GM23338 (cell line): ENCODE measurements around the gene ETF1. TPM values are rescaled to one million over a fixed set of nuclear protein-coding genes. Genes with fewer than 3 reads are reported as not detected.

Experiments
- CREB1 ChIP-seq: fragments of 250-450 bp; sonication (Bioruptor Pico); IDR thresholded peaks from 2 replicates; pipeline ENCODE4 v1.5.0; 2020; ENCODE audit warnings: low read depth, mild to moderate bottlenecking, moderate library complexity
- EZH2 ChIP-seq: fragments of 200-600 bp; sonication (generic); IDR thresholded peaks from one replicate; pipeline ENCODE4 v1.8.0; 2017; ENCODE audit warnings: antibody characterized with exemption, mild to moderate bottlenecking, low read depth; ENCODE audit not compliant: unreplicated experiment
- NANOG ChIP-seq: IDR thresholded peaks from 2 replicates; pipeline ENCODE4 v1.6.1; 2016; ENCODE audit warnings: antibody characterized with exemption, borderline replicate concordance
- POLR2AphosphoS5 ChIP-seq: IDR thresholded peaks from 2 replicates; pipeline ENCODE4 v1.6.1; 2016; ENCODE audit warnings: antibody characterized with exemption, low read depth
- polyA plus RNA-seq: library from polyadenylated mRNA; unstranded; fragments of >200 nt; fragmentation: Nextera tagmentation; extraction: Ambion mirVana; gene quantifications from 2 replicates; pipeline ENCODE4 v1.2.1, GENCODE V29; 2016
- total RNA-seq: library from RNA; depleted of rRNA; stranded (reverse); fragments of >200 nt; shearing (Covaris generic); gene quantifications from 2 replicates; pipeline ENCODE4 v1.2.3, GENCODE V29; 2014
- TF ChIP-seq, protein P1 (sequence below): fragments of 250-450 bp; sonication (Bioruptor Pico); IDR thresholded peaks from 2 replicates; pipeline ENCODE4 v1.5.0; 2020; ENCODE audit warnings: mild to moderate bottlenecking, moderate library complexity
- TF ChIP-seq, protein P2 (sequence below): IDR thresholded peaks from one replicate; pipeline ENCODE4 v1.6.1; 2018; ENCODE audit warnings: antibody characterized with exemption; ENCODE audit not compliant: unreplicated experiment

Gene ETF1
- total and polyA plus RNA-seq, 2 experiments from 2014 or later, result 68.9 to 136 TPM

DNA sequence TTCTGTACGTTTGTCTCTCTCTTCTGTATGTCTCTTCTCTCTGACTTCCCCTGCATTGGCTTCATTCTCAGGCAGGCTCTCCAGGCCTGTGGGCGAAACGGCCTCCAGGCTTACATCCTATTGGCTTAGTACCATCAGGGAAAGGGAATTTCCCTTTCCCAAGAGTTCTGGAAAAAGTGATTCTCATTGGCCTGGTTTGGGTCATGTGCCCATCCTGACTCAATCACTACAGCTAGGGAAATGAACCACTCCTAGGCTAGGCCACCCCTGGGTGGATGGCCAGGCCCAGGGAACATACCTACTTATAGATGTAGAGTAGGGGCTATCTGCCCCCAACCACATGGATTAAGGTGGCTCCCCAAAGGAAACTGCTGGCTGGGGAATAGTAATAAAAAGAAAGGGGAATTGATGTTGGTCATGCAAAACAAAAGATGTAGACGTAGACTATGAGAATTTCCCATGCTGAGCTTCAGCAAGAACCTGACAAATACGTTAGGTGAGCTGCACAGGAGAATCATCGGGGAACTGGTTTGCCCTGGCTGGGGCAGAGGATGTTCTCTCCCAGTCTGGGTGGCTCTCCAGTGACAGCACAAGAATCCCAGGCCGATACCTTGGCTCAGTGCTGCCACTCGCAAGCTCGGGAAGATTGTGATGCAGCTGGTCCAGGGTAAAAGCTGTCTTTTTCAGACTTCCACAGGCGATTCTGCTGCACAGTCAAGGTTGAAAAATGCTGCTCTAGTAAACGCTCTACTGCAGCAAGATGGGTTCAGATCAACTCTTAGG is 81.5 kb downstream of the ETF1 start (continued):
- TF ChIP-seq, protein P1, sequence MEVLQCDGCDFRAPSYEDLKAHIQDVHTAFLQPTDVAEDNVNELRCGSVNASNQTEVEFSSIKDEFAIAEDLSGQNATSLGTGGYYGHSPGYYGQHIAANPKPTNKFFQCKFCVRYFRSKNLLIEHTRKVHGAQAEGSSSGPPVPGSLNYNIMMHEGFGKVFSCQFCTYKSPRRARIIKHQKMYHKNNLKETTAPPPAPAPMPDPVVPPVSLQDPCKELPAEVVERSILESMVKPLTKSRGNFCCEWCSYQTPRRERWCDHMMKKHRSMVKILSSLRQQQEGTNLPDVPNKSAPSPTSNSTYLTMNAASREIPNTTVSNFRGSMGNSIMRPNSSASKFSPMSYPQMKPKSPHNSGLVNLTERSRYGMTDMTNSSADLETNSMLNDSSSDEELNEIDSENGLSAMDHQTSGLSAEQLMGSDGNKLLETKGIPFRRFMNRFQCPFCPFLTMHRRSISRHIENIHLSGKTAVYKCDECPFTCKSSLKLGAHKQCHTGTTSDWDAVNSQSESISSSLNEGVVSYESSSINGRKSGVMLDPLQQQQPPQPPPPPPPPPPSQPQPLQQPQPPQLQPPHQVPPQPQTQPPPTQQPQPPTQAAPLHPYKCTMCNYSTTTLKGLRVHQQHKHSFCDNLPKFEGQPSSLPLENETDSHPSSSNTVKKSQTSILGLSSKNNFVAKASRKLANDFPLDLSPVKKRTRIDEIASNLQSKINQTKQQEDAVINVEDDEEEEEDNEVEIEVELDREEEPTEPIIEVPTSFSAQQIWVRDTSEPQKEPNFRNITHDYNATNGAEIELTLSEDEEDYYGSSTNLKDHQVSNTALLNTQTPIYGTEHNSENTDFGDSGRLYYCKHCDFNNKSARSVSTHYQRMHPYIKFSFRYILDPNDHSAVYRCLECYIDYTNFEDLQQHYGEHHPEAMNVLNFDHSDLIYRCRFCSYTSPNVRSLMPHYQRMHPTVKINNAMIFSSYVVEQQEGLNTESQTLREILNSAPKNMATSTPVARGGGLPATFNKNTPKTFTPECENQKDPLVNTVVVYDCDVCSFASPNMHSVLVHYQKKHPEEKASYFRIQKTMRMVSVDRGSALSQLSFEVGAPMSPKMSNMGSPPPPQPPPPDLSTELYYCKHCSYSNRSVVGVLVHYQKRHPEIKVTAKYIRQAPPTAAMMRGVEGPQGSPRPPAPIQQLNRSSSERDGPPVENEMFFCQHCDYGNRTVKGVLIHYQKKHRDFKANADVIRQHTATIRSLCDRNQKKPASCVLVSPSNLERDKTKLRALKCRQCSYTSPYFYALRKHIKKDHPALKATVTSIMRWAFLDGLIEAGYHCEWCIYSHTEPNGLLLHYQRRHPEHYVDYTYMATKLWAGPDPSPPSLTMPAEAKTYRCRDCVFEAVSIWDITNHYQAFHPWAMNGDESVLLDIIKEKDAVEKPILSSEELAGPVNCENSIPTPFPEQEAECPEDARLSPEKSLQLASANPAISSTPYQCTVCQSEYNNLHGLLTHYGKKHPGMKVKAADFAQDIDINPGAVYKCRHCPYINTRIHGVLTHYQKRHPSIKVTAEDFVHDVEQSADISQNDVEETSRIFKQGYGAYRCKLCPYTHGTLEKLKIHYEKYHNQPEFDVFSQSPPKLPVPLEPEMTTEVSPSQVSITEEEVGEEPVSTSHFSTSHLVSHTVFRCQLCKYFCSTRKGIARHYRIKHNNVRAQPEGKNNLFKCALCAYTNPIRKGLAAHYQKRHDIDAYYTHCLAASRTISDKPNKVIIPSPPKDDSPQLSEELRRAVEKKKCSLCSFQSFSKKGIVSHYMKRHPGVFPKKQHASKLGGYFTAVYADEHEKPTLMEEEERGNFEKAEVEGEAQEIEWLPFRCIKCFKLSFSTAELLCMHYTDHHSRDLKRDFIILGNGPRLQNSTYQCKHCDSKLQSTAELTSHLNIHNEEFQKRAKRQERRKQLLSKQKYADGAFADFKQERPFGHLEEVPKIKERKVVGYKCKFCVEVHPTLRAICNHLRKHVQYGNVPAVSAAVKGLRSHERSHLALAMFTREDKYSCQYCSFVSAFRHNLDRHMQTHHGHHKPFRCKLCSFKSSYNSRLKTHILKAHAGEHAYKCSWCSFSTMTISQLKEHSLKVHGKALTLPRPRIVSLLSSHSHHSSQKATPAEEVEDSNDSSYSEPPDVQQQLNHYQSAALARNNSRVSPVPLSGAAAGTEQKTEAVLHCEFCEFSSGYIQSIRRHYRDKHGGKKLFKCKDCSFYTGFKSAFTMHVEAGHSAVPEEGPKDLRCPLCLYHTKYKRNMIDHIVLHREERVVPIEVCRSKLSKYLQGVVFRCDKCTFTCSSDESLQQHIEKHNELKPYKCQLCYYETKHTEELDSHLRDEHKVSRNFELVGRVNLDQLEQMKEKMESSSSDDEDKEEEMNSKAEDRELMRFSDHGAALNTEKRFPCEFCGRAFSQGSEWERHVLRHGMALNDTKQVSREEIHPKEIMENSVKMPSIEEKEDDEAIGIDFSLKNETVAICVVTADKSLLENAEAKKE (CRISPR knock-in tag), result no peak
- TF ChIP-seq POLR2AphosphoS5, result no peak
- no peak for TF ChIP-seq CREB1 (CRISPR knock-in tag)
- no peak for TF ChIP-seq NANOG
- TF ChIP-seq, protein P2, sequence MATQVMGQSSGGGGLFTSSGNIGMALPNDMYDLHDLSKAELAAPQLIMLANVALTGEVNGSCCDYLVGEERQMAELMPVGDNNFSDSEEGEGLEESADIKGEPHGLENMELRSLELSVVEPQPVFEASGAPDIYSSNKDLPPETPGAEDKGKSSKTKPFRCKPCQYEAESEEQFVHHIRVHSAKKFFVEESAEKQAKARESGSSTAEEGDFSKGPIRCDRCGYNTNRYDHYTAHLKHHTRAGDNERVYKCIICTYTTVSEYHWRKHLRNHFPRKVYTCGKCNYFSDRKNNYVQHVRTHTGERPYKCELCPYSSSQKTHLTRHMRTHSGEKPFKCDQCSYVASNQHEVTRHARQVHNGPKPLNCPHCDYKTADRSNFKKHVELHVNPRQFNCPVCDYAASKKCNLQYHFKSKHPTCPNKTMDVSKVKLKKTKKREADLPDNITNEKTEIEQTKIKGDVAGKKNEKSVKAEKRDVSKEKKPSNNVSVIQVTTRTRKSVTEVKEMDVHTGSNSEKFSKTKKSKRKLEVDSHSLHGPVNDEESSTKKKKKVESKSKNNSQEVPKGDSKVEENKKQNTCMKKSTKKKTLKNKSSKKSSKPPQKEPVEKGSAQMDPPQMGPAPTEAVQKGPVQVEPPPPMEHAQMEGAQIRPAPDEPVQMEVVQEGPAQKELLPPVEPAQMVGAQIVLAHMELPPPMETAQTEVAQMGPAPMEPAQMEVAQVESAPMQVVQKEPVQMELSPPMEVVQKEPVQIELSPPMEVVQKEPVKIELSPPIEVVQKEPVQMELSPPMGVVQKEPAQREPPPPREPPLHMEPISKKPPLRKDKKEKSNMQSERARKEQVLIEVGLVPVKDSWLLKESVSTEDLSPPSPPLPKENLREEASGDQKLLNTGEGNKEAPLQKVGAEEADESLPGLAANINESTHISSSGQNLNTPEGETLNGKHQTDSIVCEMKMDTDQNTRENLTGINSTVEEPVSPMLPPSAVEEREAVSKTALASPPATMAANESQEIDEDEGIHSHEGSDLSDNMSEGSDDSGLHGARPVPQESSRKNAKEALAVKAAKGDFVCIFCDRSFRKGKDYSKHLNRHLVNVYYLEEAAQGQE, result no peak
- TF ChIP-seq EZH2, result no peak
